GM20000 (cell line): ENCODE measurements around the gene MGAM2.

Source experiments
- DNase-seq: peaks from one replicate; pipeline ENCODE4 v3.0.0; 2012; ENCODE audit warnings: low spot score
- TF ChIP-seq, protein P1 (sequence below): IDR thresholded peaks from 2 replicates; pipeline ENCODE4 v1.5.1; 2012; ENCODE audit warnings: mild to moderate bottlenecking, control low read depth; ENCODE audit errors: extremely low read depth, missing control alignments

The MGAM2 gene

DNA sequence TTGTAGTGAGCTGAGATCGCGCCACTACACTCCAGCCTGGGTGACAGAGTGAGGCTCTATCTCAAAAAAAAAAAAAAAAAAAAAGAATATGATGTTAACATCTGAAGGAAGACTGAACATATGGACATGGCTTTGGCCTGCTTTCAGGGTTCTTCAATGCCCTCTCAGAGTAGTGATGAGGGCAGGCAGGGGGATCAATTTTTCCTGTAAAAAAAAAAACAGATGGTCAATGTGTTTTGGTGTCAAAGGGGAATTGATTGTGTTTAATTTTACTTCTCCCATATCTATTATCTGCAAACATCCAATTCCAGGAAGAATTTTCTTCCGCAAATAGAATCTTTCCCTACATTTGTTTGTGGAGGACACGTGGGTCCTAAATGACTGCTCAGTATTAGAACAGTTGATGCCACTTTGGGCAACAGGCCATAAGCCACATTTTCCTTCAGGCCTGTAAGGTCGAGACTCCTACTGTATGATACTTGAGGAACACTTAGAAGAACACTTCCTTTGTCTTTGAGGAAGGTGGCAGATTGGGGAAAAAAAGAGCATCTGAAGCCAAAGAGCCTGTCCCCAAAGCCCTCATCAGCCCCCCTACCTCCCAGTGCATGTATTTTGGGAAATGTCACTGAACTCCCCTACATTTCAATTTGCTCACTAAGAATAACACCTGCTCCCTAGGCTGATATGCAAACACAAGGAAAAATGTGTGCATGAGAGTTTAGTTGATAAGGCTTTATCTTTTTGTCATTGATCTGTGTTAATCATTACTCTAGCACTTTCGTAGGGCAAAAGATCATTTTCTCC is 28.3 kb downstream of the MGAM2 start:
- TF ChIP-seq, protein P1, sequence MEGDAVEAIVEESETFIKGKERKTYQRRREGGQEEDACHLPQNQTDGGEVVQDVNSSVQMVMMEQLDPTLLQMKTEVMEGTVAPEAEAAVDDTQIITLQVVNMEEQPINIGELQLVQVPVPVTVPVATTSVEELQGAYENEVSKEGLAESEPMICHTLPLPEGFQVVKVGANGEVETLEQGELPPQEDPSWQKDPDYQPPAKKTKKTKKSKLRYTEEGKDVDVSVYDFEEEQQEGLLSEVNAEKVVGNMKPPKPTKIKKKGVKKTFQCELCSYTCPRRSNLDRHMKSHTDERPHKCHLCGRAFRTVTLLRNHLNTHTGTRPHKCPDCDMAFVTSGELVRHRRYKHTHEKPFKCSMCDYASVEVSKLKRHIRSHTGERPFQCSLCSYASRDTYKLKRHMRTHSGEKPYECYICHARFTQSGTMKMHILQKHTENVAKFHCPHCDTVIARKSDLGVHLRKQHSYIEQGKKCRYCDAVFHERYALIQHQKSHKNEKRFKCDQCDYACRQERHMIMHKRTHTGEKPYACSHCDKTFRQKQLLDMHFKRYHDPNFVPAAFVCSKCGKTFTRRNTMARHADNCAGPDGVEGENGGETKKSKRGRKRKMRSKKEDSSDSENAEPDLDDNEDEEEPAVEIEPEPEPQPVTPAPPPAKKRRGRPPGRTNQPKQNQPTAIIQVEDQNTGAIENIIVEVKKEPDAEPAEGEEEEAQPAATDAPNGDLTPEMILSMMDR, result no peak

DNA sequence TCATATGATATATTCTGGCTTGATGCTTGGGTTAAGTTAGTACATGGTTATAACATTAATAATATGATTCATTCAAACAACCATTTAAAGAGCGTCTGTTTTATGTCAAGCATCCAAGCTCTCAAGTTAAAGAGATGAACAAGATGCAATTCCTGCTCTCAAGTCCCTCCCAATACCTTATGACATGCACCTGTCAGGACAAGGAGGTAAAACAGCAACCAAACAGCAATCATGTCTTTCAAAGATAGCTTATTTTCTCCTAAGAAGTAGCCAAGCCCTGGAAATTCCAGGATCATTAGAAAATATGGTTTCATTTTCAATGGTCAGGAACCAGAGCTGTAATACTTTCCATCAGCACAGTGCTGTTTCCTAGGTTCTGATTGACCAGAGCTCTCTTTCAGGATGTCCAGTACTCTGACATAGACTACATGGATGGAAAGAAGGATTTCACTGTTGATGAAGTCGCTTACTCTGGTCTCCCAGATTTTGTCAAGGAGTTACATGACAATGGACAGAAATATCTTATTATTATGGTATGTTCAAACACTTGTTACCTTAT is 29.0 kb downstream of the MGAM2 start:
- TF ChIP-seq, protein P1, result no peak
- DNase-seq, result no peak

More for the DNA sequence above, 28.3 kb downstream of the MGAM2 start:
- DNase-seq, result no peak

DNA sequence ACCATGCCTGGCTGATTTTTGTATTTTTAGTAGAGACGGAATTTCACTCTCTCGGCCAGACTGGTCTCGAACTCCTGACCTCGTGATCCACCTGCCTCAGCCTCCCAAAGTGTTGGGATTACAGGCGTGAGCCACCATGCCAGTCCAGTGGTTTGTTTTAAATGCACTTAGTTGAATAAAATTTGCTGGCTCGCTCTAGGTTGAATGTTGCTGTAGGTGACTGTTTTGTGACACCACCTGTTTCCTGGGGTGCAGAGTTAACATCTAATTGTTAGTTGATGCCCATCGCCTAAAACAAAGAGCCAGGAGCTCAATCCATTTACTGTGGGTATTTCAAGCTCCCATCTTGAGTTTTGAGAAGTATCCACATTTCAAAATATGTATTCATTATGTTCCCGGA is 31.2 kb downstream of the MGAM2 start:
- no peak for DNase-seq
- TF ChIP-seq, protein P1, result no peak

DNA sequence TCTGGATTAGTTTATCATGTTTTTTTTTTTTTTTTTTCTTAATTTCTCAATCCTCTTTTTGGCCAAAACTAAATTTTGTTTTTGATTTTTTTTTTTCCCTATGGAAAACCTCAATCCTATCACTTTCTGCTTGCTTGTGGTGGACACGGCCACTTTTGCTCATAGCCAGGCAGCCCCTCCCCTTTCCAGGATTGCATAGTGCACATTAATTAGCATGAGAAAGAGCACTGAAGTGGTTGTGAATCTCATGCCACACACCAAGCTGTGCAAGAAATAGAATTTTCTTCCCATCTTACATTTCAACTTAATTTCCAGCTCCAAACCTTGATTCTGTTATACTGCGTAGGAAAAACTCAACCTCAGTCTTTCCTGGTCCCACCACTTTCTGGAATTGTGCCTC is 34.6 kb downstream of the MGAM2 start:
- TF ChIP-seq, protein P1, result no peak
- no peak for DNase-seq

DNA sequence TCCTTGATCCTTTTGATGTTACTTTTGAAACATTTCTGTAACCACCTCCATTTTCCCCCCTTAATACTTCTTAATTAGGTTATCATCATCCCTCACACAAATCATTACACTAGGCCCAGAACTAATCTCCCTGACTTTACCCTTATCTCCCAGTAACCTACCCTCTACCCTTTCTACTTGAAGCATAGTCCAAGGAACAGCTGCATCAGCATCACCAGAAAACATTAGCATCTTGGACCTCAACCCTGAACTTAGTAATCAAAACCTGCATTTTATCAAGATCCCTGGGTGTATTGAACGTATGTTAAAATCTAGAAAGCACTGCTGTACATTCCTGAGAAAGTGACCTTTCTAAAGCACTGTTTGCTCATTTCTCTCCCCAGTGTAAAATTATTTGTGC is 38.8 kb downstream of the MGAM2 start:
- DNase-seq, result no peak
- TF ChIP-seq, protein P1, result no peak

DNA sequence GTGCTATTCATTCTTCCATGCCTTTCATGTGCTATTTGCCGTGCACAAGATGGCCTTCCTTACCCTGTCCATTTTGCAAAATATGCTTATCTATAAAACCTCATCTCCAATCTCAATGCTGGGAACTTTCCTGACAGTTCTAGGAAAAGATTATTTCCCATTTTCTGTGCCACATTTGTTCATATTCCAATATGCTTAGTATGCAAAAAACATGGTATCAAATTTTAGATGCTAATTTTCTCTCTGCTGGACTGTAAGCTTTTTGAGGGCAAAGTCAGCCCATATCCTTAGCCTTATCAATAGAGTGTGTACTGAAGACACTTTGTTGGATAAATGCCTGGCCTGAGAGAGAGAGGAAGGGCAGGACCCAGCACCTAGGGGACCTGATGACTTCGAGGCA is 39.4 kb downstream of the MGAM2 start:
- TF ChIP-seq, protein P1, result no peak
- DNase-seq, result no peak

DNA sequence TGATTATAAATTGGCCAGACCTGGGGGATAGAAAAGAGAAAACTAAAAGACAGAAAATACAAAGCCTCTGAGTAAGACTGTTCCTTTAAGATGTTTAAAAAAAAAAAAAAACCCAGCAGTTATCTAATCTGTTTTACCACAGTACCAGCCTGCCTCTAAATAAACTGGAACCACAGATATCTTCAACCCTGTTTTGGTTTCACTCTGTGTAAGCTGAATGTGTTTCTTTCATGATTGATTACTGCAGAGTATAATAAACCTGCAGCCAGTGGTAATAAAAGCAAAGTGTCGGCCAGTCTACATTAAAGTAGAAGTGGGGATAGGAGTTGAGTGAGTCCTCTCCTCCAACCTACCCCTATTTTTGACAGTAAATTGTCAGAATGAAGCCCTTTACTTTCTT is 40.6 kb downstream of the MGAM2 start:
- TF ChIP-seq, protein P1, result no peak
- no peak for DNase-seq
